Mesenchymal stem cell (in vitro differentiated cells and primary cell): ENCODE measurements around the gene SGK1.
"Not testable (repeated sequence)": the region's sequence is repeated elsewhere in the genome, so short reads cannot be mapped to it uniquely, and the experiment has no call there.

Experiments
- DNase-seq: peaks from one replicate; pipeline ENCODE4 v3.0.0-alpha.2; 2013
- H2AFZ ChIP-seq: one replicate; pipeline ENCODE4 v1.6.1; 2013; ENCODE audit warnings: low read depth, mild to moderate bottlenecking, control low read depth, inconsistent platforms, low read length, moderate library complexity
- H2AK5ac ChIP-seq: 2 replicates; pipeline ENCODE4 v1.6.1; 2013; ENCODE audit warnings: low read length, moderate library complexity, mild to moderate bottlenecking, inconsistent platforms; ENCODE audit not compliant: severe bottlenecking
- H2BK120ac ChIP-seq: one replicate; pipeline ENCODE4 v1.6.1; 2013; ENCODE audit warnings: low read depth, mild to moderate bottlenecking, inconsistent platforms, low read length, moderate library complexity
- H2BK12ac ChIP-seq, 2 experiments: one replicate each; pipeline ENCODE4 v1.6.1; 2013; ENCODE audit warnings: inconsistent platforms in 2 of 2, low read length in 2 of 2, mild to moderate bottlenecking in 2 of 2, moderate library complexity in 2 of 2, control low read depth in 1 of 2
- H2BK15ac ChIP-seq: one replicate; pipeline ENCODE4 v1.6.1; 2013; ENCODE audit warnings: mild to moderate bottlenecking, low read depth, inconsistent platforms; ENCODE audit not compliant: poor library complexity, severe bottlenecking
- H2BK5ac ChIP-seq: 2 replicates; pipeline ENCODE4 v1.6.1; 2013; ENCODE audit warnings: low read depth, mild to moderate bottlenecking, low read length, control low read depth, inconsistent platforms; ENCODE audit not compliant: poor library complexity, severe bottlenecking
- H3K14ac ChIP-seq, 2 experiments: one replicate each; pipeline ENCODE4 v1.6.1; 2013; ENCODE audit warnings: inconsistent platforms in 2 of 2, low read length in 2 of 2, control low read depth in 1 of 2, mild to moderate bottlenecking in 1 of 2, moderate library complexity in 1 of 2
- H3K18ac ChIP-seq, 2 experiments: one replicate each; pipeline ENCODE4 v1.6.1; 2013; ENCODE audit warnings: inconsistent platforms in 2 of 2, low read length in 2 of 2, control low read depth in 1 of 2, low read depth in 1 of 2, mild to moderate bottlenecking in 1 of 2
- H3K23ac ChIP-seq, 2 experiments: one replicate each; pipeline ENCODE4 v1.6.1; 2013; ENCODE audit warnings: inconsistent platforms in 2 of 2, low read length in 2 of 2, mild to moderate bottlenecking in 2 of 2, moderate library complexity in 2 of 2, control low read depth in 1 of 2
- H3K27ac ChIP-seq: 2 replicates; pipeline ENCODE4 v1.5.1; 2013; ENCODE audit warnings: mild to moderate bottlenecking, moderate library complexity, low read length, control low read depth, inconsistent platforms; ENCODE audit not compliant: poor library complexity, severe bottlenecking
- H3K27me3 ChIP-seq, 2 experiments: 2 replicates each; pipeline versions ENCODE4 v1.6.1 to v1.7.0; 2013; ENCODE audit warnings: low read length in 2 of 2, mild to moderate bottlenecking in 2 of 2, moderate library complexity in 2 of 2, control low read depth in 1 of 2, inconsistent platforms in 1 of 2; ENCODE audit not compliant: control insufficient read depth in 1 of 2, insufficient read depth in 1 of 2
- H3K36me3 ChIP-seq, 2 experiments: 2 replicates each; pipeline versions ENCODE4 v1.6.1 to v1.7.0; 2013; ENCODE audit warnings: low read length in 2 of 2, control low read depth in 1 of 2, inconsistent platforms in 1 of 2, low read depth in 1 of 2, mild to moderate bottlenecking in 1 of 2; ENCODE audit not compliant: insufficient read depth in 2 of 2, control insufficient read depth in 1 of 2
- H3K4ac ChIP-seq, 2 experiments: one replicate each; pipeline ENCODE4 v1.6.1; 2013; ENCODE audit warnings: inconsistent platforms in 2 of 2, low read length in 2 of 2, mild to moderate bottlenecking in 2 of 2, moderate library complexity in 2 of 2, control low read depth in 1 of 2, low read depth in 1 of 2
- H3K4me1 ChIP-seq: 2 replicates; pipeline ENCODE4 v1.6.1; 2013; ENCODE audit warnings: low read depth, low read length, control low read depth; ENCODE audit not compliant: control insufficient read depth, insufficient read depth
- H3K4me2 ChIP-seq: 2 replicates; pipeline ENCODE4 v1.6.1; 2013; ENCODE audit warnings: low read length, mild to moderate bottlenecking, inconsistent platforms; ENCODE audit not compliant: poor library complexity, severe bottlenecking
- H3K4me3 ChIP-seq, 2 experiments: 2 replicates each; pipeline versions ENCODE4 v1.5.1 to v1.7.0; 2013; ENCODE audit warnings: low read length in 2 of 2, mild to moderate bottlenecking in 2 of 2, control low read depth in 1 of 2, low read depth in 1 of 2; ENCODE audit not compliant: insufficient read depth in 1 of 2
- H3K79me1 ChIP-seq: replicated peaks from 2 replicates; pipeline ENCODE4 v1.6.1; 2013; ENCODE audit warnings: mild to moderate bottlenecking, control low read depth, low read length, inconsistent platforms; ENCODE audit not compliant: poor library complexity, severe bottlenecking
- H3K9ac ChIP-seq: 2 replicates; pipeline ENCODE4 v1.7.0; 2013; ENCODE audit warnings: mild to moderate bottlenecking, low read length, moderate library complexity
- H3K9me3 ChIP-seq: 2 replicates; pipeline ENCODE4 v1.7.0; 2013; ENCODE audit warnings: mild to moderate bottlenecking, low read length; ENCODE audit not compliant: control insufficient read depth
- H4K8ac ChIP-seq: one replicate; pipeline ENCODE4 v1.6.1; 2013; ENCODE audit warnings: inconsistent platforms, mild to moderate bottlenecking, low read length, moderate library complexity
- H4K91ac ChIP-seq: one replicate; pipeline ENCODE4 v1.6.1; 2013; ENCODE audit warnings: mild to moderate bottlenecking, low read length, inconsistent platforms
- WGBS: methylation state at CpG from one replicate; pipeline ENCODE4 v1.1.7; 2013; ENCODE audit warnings: mixed read lengths; 5-methylcytosine and 5-hydroxymethylcytosine counted together

Gene SGK1

GRCh38 chr6:134204759-134205158, 113.2 kb downstream of the SGK1 start:
- H4K91ac ChIP-seq, H3K14ac ChIP-seq, H3K4ac ChIP-seq, H2AFZ ChIP-seq, H2BK5ac ChIP-seq, H2AK5ac ChIP-seq, H2BK120ac ChIP-seq, H2BK15ac ChIP-seq, H4K8ac ChIP-seq, H3K4me3 ChIP-seq, H3K18ac ChIP-seq, H3K27me3 ChIP-seq, H3K23ac ChIP-seq, H3K9ac ChIP-seq, H2BK12ac ChIP-seq, H3K4me1 ChIP-seq, H3K79me1 ChIP-seq, H3K27ac ChIP-seq, H3K4me2 ChIP-seq, H3K36me3 ChIP-seq, H3K9me3 ChIP-seq, DNase-seq: not testable (repeated sequence)
- WGBS, result 93% methylated on average over 1 of the region's 1 CpG

DNA sequence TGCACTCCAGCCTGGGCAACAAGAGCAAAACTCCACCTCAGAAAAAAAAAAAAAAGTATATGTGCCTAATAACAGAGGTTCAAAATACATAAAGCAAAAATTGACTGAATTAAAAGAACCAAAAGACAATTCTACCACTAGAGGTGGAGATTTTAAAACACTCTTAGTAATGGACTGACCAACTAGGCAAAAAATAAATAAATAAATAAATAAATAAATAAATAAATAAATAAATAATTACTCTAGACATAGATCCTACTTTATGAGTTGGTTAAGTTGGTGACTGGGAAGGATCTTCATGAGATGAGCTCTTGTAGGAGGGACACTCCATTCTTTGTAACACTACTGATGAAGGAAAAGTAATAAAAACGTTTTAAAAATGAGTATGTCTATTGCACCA, 113.9 kb downstream of the SGK1 start:
- Histone ChIP-seq H2BK15ac (no peak overlapping the region), H2BK12ac (no peak overlapping the region), H4K91ac (no peak overlapping the region), H3K14ac (no peak overlapping the region), H3K9me3 (peaks cover 2% of the 10 kb centered on the region), H3K23ac (no peak overlapping the region), H2BK120ac (no peak overlapping the region), H2AFZ (no peak overlapping the region), H3K27ac (no peak overlapping the region), H3K4me3 (no peak overlapping the region), H2AK5ac (no peak overlapping the region), H2BK5ac (no peak overlapping the region), H3K4ac (no peak overlapping the region), H3K4me2 (no peak overlapping the region), H3K4me1 (no peaks in the 10 kb centered on the region), H3K18ac (no peak overlapping the region), H3K27me3 (no peaks in the 10 kb centered on the region), H3K79me1 (no peaks in the 10 kb centered on the region), H3K36me3 (no peaks in the 10 kb centered on the region), H4K8ac (no peak overlapping the region), H3K9ac (no peak overlapping the region)
- WGBS, result no CpG with 5 or more reads among the region's 1 CpG
- DNase-seq, result no peak

GRCh38 chr6:134201716-134202115, 116.2 kb downstream of the SGK1 start:
- Histone ChIP-seq H3K27ac (no peak overlapping the region), H3K18ac (no peak overlapping the region), H3K4ac (no peak overlapping the region), H2BK5ac (no peak overlapping the region), H3K9ac (no peak overlapping the region), H3K4me2 (no peak overlapping the region), H3K23ac (no peak overlapping the region), H3K4me3 (no peak overlapping the region), H2BK12ac (no peak overlapping the region), H2AK5ac (no peak overlapping the region), H2BK120ac (no peak overlapping the region), H3K27me3 (no peaks in the 10 kb centered on the region), H2BK15ac (no peak overlapping the region), H3K79me1 (no peaks in the 10 kb centered on the region), H3K36me3 (no peaks in the 10 kb centered on the region), H2AFZ (no peak overlapping the region), H4K8ac (no peak overlapping the region), H3K9me3 (peaks cover 2% of the 10 kb centered on the region), H3K4me1 (no peaks in the 10 kb centered on the region), H4K91ac (no peak overlapping the region), H3K14ac (no peak overlapping the region)
- WGBS, result 100% methylated on average over 4 of the region's 5 CpGs
- DNase-seq, result peak; percentile 17

DNA sequence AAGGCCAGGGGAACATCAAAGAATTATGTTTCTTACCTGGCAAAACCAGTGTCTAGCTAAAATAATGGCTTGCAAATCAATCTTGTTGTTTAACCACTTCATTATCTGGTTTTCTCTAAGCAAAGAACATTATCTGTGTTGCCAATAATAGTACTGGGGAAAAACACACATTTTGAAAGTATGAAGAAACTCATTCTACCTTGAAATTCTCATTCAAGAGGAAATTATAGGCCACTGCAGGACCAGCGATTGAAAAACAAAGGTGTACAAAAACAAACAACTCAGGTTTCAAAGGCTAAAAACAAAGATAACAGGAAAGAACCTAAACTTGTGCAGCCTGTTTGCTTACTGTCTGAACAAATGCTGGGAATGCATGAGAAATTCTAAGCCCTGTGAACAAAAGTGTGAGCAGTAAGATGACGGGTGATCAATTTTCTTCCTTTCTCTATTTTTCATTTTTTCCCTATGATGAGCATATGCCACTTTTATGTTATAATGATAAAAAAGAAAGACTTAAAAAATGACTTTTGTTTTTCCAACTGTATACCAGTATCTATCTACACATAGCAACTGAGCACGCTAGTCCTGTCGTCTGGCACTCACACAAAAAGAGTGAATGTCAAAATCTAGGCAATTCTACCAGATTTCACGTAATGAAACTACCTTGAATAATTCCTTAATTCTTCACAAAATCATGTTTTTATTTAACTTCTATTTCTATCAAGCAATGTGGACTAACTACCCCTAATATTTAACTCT, 117.9 kb downstream of the SGK1 start:
- H2BK120ac ChIP-seq, result no peak overlapping the region
- no peak overlapping the region for H4K91ac ChIP-seq
- no peak overlapping the region for H3K4ac ChIP-seq
- no peak overlapping the region for H3K14ac ChIP-seq
- no peak overlapping the region for H3K18ac ChIP-seq
- H2BK5ac ChIP-seq, result no peak overlapping the region
- no peak overlapping the region for H3K9ac ChIP-seq
- no peak overlapping the region for H3K4me2 ChIP-seq
- no peak overlapping the region for H2BK12ac ChIP-seq
- no peak overlapping the region for H2BK15ac ChIP-seq
- no peaks in the 10 kb centered on the region for H3K79me1 ChIP-seq
- DNase-seq, result no peak
- H2AFZ ChIP-seq, result no peak overlapping the region
- H3K27me3 ChIP-seq, result no peaks in the 10 kb centered on the region
- no peaks in the 10 kb centered on the region for H3K36me3 ChIP-seq
- H3K4me1 ChIP-seq, result no peaks in the 10 kb centered on the region
- H3K4me3 ChIP-seq, result no peak overlapping the region
- 97% methylated on average over 3 of the region's 5 CpGs for WGBS
- peaks cover 2% of the 10 kb centered on the region for H3K9me3 ChIP-seq
- no peak overlapping the region for H3K27ac ChIP-seq
- no peak overlapping the region for H2AK5ac ChIP-seq
- H3K23ac ChIP-seq, result no peak overlapping the region
- H4K8ac ChIP-seq, result no peak overlapping the region
